ENCODE data around the gene DIAPH2. TPM values are rescaled to one million over a fixed set of nuclear protein-coding genes. Genes with fewer than 3 reads are reported as not detected.

Gene DIAPH2
- total and polyA plus RNA-seq, 2 of the 13 experiments (the other 11 are each of a cell fraction or from before 2014, with no cell fraction given) = 2.1 to 8.5 TPM

- Histone ChIP-seq H4K20me1 (ENCODE audit: insufficient read depth, low read length) (no peaks in the 10 kb centered on the region), H3K4me2 (ENCODE audit: low read depth, low read length) (no peak overlapping the region), H3K27ac (ENCODE audit: extremely low read length, insufficient read depth, low read length) (no peak overlapping the region), H3K4me3 (replicated peaks in 1 of 3; ENCODE audit: insufficient read depth in 1 of 3, low read depth in 2 of 3, low read length in 3 of 3) (no peak overlapping the region), H3K36me3 (replicated peaks in 1 of 2; ENCODE audit: control insufficient read depth in 1 of 2, insufficient read depth in 2 of 2, low read length in 2 of 2) (no peaks in the 10 kb centered on the region), H3K27me3 (ENCODE audit: control insufficient read depth in 1 of 2, insufficient read depth in 2 of 2, low read length in 2 of 2) (no peaks in the 10 kb centered on the region), H2AFZ (ENCODE audit: low read length) (no peak overlapping the region), H3K4me1 (ENCODE audit: insufficient read depth, low read length) (0 out of 2 replicates have a peak, but pooled peaks cover 5% of the 10 kb centered on the region), H3K79me2 (ENCODE audit: insufficient read depth, low read length) (no peaks in the 10 kb centered on the region), H3K9me3 (ENCODE audit: low read length) (no peaks in the 10 kb centered on the region), H3K9ac (ENCODE audit: insufficient read depth, low read depth, low read length) (no peak overlapping the region)
- in situ Hi-C loops (cut with HindIII; ENCODE audit: extremely low pct_ligation_motif_present, low pct_unique_long_range_greater_than_20kb) (no loop called here), intact Hi-C loops (cut with micrococcal nuclease; ENCODE audit: unreplicated experiment) (no loop called here)
- TF ChIP-seq ZNF432 (CRISPR knock-in tag; IDR thresholded peaks at IDR 0.05; ENCODE audit: borderline replicate concordance) (no peak), ZMYM4 (CRISPR knock-in tag; IDR thresholded peaks at IDR 0.05) (no peak), GTF3A (CRISPR knock-in tag; conservative IDR thresholded peaks at IDR 0.05) (no peak), ZEB1 (IDR thresholded peaks at IDR 0.05; ENCODE audit: insufficient replicate concordance, low read depth) (no peak), REST (IDR thresholded peaks at IDR 0.05; ENCODE audit: borderline replicate concordance in 1 of 2, low read depth in 1 of 2, low read length in 2 of 2) (no peak), CEBPB (IDR thresholded peaks at IDR 0.05; ENCODE audit: borderline replicate concordance, low read depth, low read length) (no peak), NR0B2 (CRISPR knock-in tag; IDR thresholded peaks at IDR 0.05) (no peak), LCORL (IDR thresholded peaks at IDR 0.05) (no peak), LCORL (CRISPR knock-in tag; IDR thresholded peaks at IDR 0.05) (no peak), ZNF589 (CRISPR knock-in tag; conservative IDR thresholded peaks at IDR 0.05) (no peak), TFDP1 (CRISPR knock-in tag; IDR thresholded peaks at IDR 0.05; ENCODE audit: borderline replicate concordance) (no peak), ZNF232 (CRISPR knock-in tag; IDR thresholded peaks at IDR 0.05; ENCODE audit: borderline replicate concordance) (no peak), MXD4 (CRISPR knock-in tag; IDR thresholded peaks at IDR 0.05) (no peak), ZNF570 (CRISPR knock-in tag; IDR thresholded peaks at IDR 0.05; ENCODE audit: borderline replicate concordance) (no peak), RFX1 (IDR thresholded peaks at IDR 0.05) (no peak), SAP130 (CRISPR knock-in tag; IDR thresholded peaks at IDR 0.05; ENCODE audit: low read depth) (no peak)
- CTCF ChIA-PET (ENCODE audit: low intra/inter-chr PET ratio, low total read pairs) = no interaction called here
- FAIRE-seq (no peak), DNase-seq (ENCODE audit: low spot score) (no peak), ATAC-seq (no peak)
- POLR2A ChIA-PET = no interaction called here
- BruUV-seq (replicated peaks) = no TSS peak
- WGBS (ENCODE audit: low lambda C conversion rate) = 82% methylated on average over 4 of the region's 4 CpGs
These were observed 609.4 kb downstream of the DIAPH2 start for GRCh38 chrX:97294041-97294440.

Measured in HepG2 (cell line).